D721Med (cell line): ENCODE results near the gene COPS8.

ENCODE experiments used
- DNase-seq: peaks from one replicate; pipeline ENCODE4 v3.0.0; 2011; ENCODE audit warnings: low spot score; ENCODE audit not compliant: insufficient read length
- FAIRE-seq: peaks from 2 replicates; lab custom pipeline; 2011; peaks lifted over from hg19 to GRCh38; lab: Jason Lieb, UNC
- TF ChIP-seq, protein P1 (sequence below): IDR thresholded peaks from 2 replicates; pipeline ENCODE4 v1.5.1; 2012; ENCODE audit warnings: mild to moderate bottlenecking, control low read depth; ENCODE audit not compliant: insufficient read depth; ENCODE audit errors: missing control alignments

COPS8 gene

DNA sequence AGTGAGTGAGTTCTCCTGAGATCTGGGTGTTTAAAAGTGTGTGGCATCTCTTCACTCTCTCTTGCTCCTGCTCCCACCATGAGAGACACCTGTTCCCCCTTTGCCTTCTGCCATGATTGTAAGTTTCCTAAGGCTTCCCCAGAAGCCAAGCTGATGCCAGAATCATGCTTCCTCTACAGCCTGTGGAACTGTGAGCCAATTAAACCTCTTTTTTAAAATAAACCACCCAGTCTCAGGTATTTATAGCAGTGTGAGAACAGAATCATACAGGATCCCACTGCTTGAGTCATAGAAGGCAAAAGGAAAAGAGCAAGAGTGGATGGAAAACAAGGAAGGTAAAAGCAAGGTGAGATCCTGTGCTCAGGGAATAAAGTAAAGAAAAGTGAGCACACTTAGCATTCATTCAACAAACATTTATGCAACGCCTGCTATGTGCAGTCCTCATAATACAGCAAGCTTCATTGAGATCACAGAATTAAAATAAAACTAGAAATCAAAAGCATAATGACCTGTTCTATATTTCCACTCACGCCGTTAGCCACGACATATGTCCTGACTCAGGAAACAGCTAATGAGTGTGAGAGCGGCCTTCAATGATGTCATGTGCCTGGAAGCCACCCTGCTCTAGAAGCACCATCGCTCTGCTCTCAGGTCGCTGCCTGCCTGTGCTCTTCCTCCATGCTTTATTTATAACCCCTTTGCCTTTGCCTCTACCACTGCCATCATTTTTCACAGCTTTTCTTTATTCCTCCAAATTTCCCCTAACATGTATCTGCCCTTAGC lies 11.3 kb upstream of the COPS8 start:
- FAIRE-seq (no peak), DNase-seq (no peak)
- TF ChIP-seq, protein P1, sequence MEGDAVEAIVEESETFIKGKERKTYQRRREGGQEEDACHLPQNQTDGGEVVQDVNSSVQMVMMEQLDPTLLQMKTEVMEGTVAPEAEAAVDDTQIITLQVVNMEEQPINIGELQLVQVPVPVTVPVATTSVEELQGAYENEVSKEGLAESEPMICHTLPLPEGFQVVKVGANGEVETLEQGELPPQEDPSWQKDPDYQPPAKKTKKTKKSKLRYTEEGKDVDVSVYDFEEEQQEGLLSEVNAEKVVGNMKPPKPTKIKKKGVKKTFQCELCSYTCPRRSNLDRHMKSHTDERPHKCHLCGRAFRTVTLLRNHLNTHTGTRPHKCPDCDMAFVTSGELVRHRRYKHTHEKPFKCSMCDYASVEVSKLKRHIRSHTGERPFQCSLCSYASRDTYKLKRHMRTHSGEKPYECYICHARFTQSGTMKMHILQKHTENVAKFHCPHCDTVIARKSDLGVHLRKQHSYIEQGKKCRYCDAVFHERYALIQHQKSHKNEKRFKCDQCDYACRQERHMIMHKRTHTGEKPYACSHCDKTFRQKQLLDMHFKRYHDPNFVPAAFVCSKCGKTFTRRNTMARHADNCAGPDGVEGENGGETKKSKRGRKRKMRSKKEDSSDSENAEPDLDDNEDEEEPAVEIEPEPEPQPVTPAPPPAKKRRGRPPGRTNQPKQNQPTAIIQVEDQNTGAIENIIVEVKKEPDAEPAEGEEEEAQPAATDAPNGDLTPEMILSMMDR = no peak

DNA sequence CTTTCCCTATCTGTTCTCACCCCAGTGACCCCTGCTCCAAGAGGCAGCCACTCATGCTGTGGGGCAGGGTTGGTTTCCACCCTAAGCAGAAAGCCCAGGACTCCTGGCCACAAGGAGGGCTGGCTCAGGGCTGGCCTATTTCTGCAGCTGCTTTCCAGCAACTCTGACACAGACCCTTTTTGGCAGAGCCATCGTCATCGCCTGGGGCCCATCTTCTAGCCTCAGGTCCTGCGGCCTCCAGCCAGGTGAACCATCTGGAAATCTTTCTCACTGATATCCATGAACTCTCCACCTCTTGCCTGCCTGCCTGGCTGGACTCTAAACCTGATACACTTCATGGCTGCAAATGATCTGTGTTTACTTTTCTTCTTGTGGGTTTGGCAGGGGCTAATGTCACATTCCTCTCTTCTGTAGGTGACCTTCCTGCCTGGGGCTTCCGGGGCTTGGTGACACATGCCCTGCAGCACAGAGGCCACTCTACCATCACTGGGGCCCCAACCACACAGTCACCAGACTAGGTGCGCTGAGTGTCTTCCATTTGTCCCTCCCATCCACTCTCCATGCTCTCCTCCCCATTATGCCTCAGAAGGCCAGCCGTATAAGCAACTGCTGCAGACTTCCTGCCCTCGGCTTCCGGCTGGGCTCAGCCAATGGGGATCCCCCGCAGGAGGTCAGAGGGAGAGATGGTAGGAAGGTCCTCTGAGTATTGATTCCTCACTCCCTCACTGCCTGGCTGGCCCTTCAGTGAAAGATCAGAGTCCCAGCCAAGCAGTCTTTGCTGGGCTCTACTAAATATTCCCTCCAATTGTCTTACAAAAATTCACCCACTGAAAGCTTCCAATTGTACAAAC lies 9.7 kb upstream of the COPS8 start:
- DNase-seq (no peak), FAIRE-seq (no peak)
- TF ChIP-seq, protein P1 = no peak

DNA sequence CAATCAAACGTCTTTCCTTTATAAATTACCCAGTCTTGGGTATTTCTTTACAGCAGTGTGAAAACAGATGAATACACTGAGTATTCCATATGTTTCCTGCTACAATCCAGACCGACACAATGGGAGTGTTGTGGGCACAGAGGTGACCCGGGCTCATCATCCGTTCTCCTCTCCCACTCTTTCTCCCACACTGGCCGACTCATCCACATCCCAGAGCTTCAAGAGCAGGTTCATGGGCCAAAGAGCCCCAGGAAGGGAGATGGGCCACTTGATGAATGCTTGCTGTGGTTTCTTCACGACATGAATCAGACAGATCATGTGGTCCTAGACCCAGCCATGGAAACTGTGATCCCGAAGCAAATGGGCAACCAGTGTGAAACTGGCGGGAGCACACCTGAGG lies 4.1 kb upstream of the COPS8 start:
- no peak for DNase-seq
- TF ChIP-seq, protein P1 = no peak
- FAIRE-seq = no peak

DNA sequence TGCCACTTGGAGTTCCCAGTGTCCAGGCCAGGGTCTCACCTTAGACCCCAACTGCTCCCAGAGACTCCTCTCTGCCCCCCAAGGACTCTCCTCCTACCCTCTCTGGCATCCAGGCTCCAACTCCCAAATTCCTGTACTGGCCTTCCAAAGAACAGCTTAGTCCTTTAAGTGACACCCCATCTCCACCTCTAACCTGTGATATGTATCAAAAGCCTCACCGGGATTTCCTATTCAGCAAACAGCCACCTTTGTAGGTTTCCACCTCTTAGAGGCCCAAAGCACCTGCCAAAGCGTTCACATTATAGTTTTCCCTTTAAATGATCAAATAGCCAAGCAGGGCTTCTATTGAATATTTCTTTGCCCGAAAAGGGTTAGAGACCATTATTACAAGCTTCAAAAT lies 2.7 kb upstream of the COPS8 start:
- no peak for FAIRE-seq
- DNase-seq = no peak
- TF ChIP-seq, protein P1 = no peak

DNA sequence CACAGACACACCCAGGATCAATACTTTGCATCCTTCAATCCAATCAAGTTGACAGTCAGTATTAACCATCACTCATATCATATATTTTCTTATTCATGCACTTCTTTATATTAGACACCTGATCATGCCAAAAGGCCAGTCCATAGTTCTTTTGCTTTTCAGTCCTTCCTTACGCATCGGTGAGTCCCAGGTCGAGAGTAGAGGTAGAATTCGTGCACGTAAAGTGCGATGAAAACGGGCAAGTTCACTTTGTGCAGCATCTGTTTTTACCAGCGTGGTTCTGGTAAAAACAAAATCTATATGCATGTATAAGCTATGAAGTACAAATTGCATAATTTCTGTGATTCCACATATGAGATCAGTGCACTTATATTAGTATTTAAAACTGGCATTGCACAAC lies 1.2 kb upstream of the COPS8 start:
- DNase-seq (no peak), FAIRE-seq (no peak)
- TF ChIP-seq, protein P1 = no peak

DNA sequence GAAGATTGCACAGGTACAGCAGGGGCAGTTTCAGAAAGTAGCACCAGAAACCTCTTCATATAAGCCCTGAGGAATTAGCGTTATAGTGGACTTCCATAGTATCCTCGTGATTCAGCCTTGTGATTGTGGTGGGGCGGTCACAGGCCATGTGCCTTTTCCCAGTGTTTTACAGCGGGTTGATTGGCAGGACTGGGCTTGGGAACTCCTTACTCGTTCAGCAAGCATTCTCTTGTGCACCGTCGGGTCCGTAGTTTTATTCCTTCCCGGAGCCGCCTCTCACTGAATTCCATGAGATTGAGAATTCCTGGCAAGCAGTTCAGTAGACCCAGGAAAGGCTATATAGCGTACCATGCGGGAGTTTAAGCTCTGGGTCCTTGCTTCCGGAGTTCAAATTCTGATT lies 5.2 kb downstream of the COPS8 start:
- DNase-seq (no peak), FAIRE-seq (no peak)
- TF ChIP-seq, protein P1 = no peak
